SK-N-SH treated with all-trans-retinoic acid at 6 μM for 48 hours (cell line): ENCODE measurements around the gene CPVL.

Experiments
- ATAC-seq: fragments of 200-7000 bp; cut with Tn5 transposase; 3 replicates; pipeline ENCODE4 v1.9.1; 2020; ENCODE audit warnings: mild to moderate bottlenecking, moderate library complexity
- BACH2 ChIP-seq: fragments of 250-450 bp; sonication (Bioruptor Pico); IDR thresholded peaks from 2 replicates; pipeline ENCODE4 v1.9.0; 2021; ENCODE audit warnings: mild to moderate bottlenecking, borderline replicate concordance
- CREB5 ChIP-seq: fragments of 250-450 bp; sonication (Bioruptor Pico); IDR thresholded peaks from 2 replicates; pipeline ENCODE4 v1.5.1; 2020; ENCODE audit warnings: low read depth, mild to moderate bottlenecking, moderate library complexity
- CSDC2 ChIP-seq: fragments of 250-450 bp; sonication (Bioruptor Pico); IDR thresholded peaks from 2 replicates; pipeline ENCODE4 v1.5.0; 2020; ENCODE audit warnings: mild to moderate bottlenecking, moderate library complexity
- CSRNP3 ChIP-seq: fragments of 250-450 bp; sonication (Bioruptor Pico); IDR thresholded peaks from 2 replicates; pipeline ENCODE4 v1.5.1; 2021; ENCODE audit warnings: mild to moderate bottlenecking, moderate library complexity
- ESRRG ChIP-seq: fragments of 250-450 bp; sonication (Bioruptor Pico); IDR thresholded peaks from 2 replicates; pipeline ENCODE4 v1.6.1; 2021; ENCODE audit warnings: mild to moderate bottlenecking
- GLIS3 ChIP-seq: fragments of 250-450 bp; sonication (Bioruptor Pico); IDR thresholded peaks from 2 replicates; pipeline ENCODE4 v1.5.0; 2020; ENCODE audit warnings: mild to moderate bottlenecking, moderate library complexity
- ISL1 ChIP-seq: fragments of 250-450 bp; sonication (Bioruptor Pico); IDR thresholded peaks from 2 replicates; pipeline ENCODE4 v2.1.2; 2022; ENCODE audit warnings: mild to moderate bottlenecking, moderate library complexity
- OSR1 ChIP-seq: fragments of 250-450 bp; sonication (Bioruptor Pico); IDR thresholded peaks from 2 replicates; pipeline ENCODE4 v1.8.0; 2022; ENCODE audit warnings: moderate library complexity, mild to moderate bottlenecking, inconsistent platforms
- PATZ1 ChIP-seq: fragments of 250-450 bp; sonication (Bioruptor Pico); IDR thresholded peaks from 2 replicates; pipeline ENCODE4 v1.8.0; 2020; ENCODE audit warnings: mild to moderate bottlenecking, moderate library complexity, borderline replicate concordance
- PPARA ChIP-seq: fragments of 250-450 bp; sonication (Bioruptor Pico); IDR thresholded peaks from 2 replicates; pipeline ENCODE4 v1.5.0; 2020; ENCODE audit warnings: mild to moderate bottlenecking, borderline replicate concordance
- RARB ChIP-seq: fragments of 250-450 bp; sonication (Bioruptor Pico); IDR thresholded peaks from 2 replicates; pipeline ENCODE4 v1.8.0; 2021; ENCODE audit warnings: mild to moderate bottlenecking, moderate library complexity
- SNAI2 ChIP-seq: fragments of 250-450 bp; sonication (Bioruptor Pico); IDR thresholded peaks from 2 replicates; pipeline ENCODE4 v1.5.0; 2020; ENCODE audit warnings: mild to moderate bottlenecking, moderate library complexity
- TCF4 ChIP-seq: fragments of 250-450 bp; sonication (Bioruptor Pico); IDR thresholded peaks from 2 replicates; pipeline ENCODE4 v1.8.0; 2021; ENCODE audit warnings: mild to moderate bottlenecking, moderate library complexity, borderline replicate concordance
- TOX ChIP-seq: fragments of 250-450 bp; sonication (Bioruptor Pico); IDR thresholded peaks from 2 replicates; pipeline ENCODE4 v1.8.0; 2021; ENCODE audit warnings: mild to moderate bottlenecking, moderate library complexity, borderline replicate concordance
- TSHZ2 ChIP-seq: fragments of 250-450 bp; sonication (Bioruptor Pico); IDR thresholded peaks from 2 replicates; pipeline ENCODE4 v1.5.0; 2020; ENCODE audit warnings: mild to moderate bottlenecking, moderate library complexity
- ZC3H10 ChIP-seq: fragments of 250-450 bp; sonication (Bioruptor Pico); IDR thresholded peaks from 2 replicates; pipeline ENCODE4 v1.5.1; 2021; ENCODE audit warnings: mild to moderate bottlenecking, moderate library complexity
- ZFP3 ChIP-seq: fragments of 250-450 bp; sonication (Bioruptor Pico); IDR thresholded peaks from 2 replicates; pipeline ENCODE4 v1.5.0; 2020; ENCODE audit warnings: mild to moderate bottlenecking, moderate library complexity
- ZFP30 ChIP-seq: fragments of 450-650 bp; formaldehyde crosslinking; IDR thresholded peaks from 2 replicates; pipeline ENCODE4 v1.5.0; 2022; ENCODE audit warnings: mild to moderate bottlenecking, moderate library complexity
- ZNF565 ChIP-seq: fragments of 450-650 bp; formaldehyde crosslinking; conservative IDR thresholded peaks from 2 replicates; pipeline ENCODE4 v1.5.0; 2020; ENCODE audit warnings: low read depth, mild to moderate bottlenecking, moderate library complexity
- ZNF70 ChIP-seq: fragments of 450-650 bp; formaldehyde crosslinking; IDR thresholded peaks from 2 replicates; pipeline ENCODE4 v1.5.0; 2020; ENCODE audit warnings: mild to moderate bottlenecking, moderate library complexity
- ZNF8 ChIP-seq: fragments of 450-650 bp; formaldehyde crosslinking; IDR thresholded peaks from 2 replicates; pipeline ENCODE4 v1.5.0; 2020; ENCODE audit warnings: mild to moderate bottlenecking, moderate library complexity

Gene CPVL

GRCh38 chr7:29179115-29179514, 32.8 kb upstream of the CPVL start:
- no peak for ATAC-seq
- TF ChIP-seq CSDC2 (CRISPR knock-in tag) (no peak), SNAI2 (CRISPR knock-in tag) (no peak), ZNF8 (CRISPR knock-in tag) (no peak), PATZ1 (no peak), ZNF70 (CRISPR knock-in tag) (no peak), RARB (CRISPR knock-in tag) (no peak), GLIS3 (CRISPR knock-in tag) (no peak), ESRRG (CRISPR knock-in tag) (no peak)

GRCh38 chr7:29177963-29178600, 31.7 kb upstream of the CPVL start:
- ATAC-seq = no peak
- no peak for TF ChIP-seq PATZ1
- no peak for TF ChIP-seq BACH2 (CRISPR knock-in tag)
- no peak for TF ChIP-seq ZFP3 (CRISPR knock-in tag)
- TF ChIP-seq TCF4 (CRISPR knock-in tag) = no peak
- TF ChIP-seq TOX (CRISPR knock-in tag) = no peak
- TF ChIP-seq ESRRG (CRISPR knock-in tag) = no peak
- no peak for TF ChIP-seq ZFP30 (CRISPR knock-in tag)
- no peak for TF ChIP-seq PPARA (CRISPR knock-in tag)
- TF ChIP-seq ZC3H10 (CRISPR knock-in tag) = no peak
- no peak for TF ChIP-seq CSRNP3 (CRISPR knock-in tag)
- no peak for TF ChIP-seq GLIS3 (CRISPR knock-in tag)
- no peak for TF ChIP-seq TSHZ2 (CRISPR knock-in tag)
- no peak for TF ChIP-seq OSR1 (CRISPR knock-in tag)
- TF ChIP-seq ISL1 (CRISPR knock-in tag) = no peak
- no peak for TF ChIP-seq ZNF565 (CRISPR knock-in tag)
- no peak for TF ChIP-seq RARB (CRISPR knock-in tag)
- TF ChIP-seq ZNF70 (CRISPR knock-in tag) = no peak
- no peak for TF ChIP-seq CREB5 (CRISPR knock-in tag)

GRCh38 chr7:29173458-29173857, 27.1 kb upstream of the CPVL start:
- ATAC-seq = no peak
- no peak for TF ChIP-seq CSDC2 (CRISPR knock-in tag)
- TF ChIP-seq CSRNP3 (CRISPR knock-in tag) = no peak
- no peak for TF ChIP-seq ZNF565 (CRISPR knock-in tag)
- no peak for TF ChIP-seq ZFP3 (CRISPR knock-in tag)
- no peak for TF ChIP-seq BACH2 (CRISPR knock-in tag)
- TF ChIP-seq SNAI2 (CRISPR knock-in tag) = no peak
- no peak for TF ChIP-seq GLIS3 (CRISPR knock-in tag)
- no peak for TF ChIP-seq ISL1 (CRISPR knock-in tag)
- TF ChIP-seq ZC3H10 (CRISPR knock-in tag) = no peak
- TF ChIP-seq TOX (CRISPR knock-in tag) = no peak
- TF ChIP-seq RARB (CRISPR knock-in tag) = no peak
- TF ChIP-seq TCF4 (CRISPR knock-in tag) = no peak
- no peak for TF ChIP-seq CREB5 (CRISPR knock-in tag)
